Caco-2 (cell line): Measurements from ENCODE around the gene RPS25. TPM values are rescaled to one million over a fixed set of nuclear protein-coding genes. Genes with fewer than 3 reads are reported as not detected.

Experiments
- BruUV-seq: library from RNA; stranded (reverse); fragments of 400-500 nt; replicated peaks from 2 replicates; lab custom pipeline; 2021; lab: Mats Ljungman, UMichigan
- CTCF ChIA-PET: fragments of 300-600 bp; sonication (Branson Sonifier 250); formaldehyde crosslinking; loops from one replicate; lab custom pipeline; 2022; ENCODE audit warnings: antibody characterized with exemption; lab: Charles Lee
- POLR2A ChIA-PET: fragments of 300-600 bp; sonication (Branson Sonifier 250); formaldehyde crosslinking; loops from one replicate; lab custom pipeline; 2022; ENCODE audit warnings: antibody characterized with exemption; lab: Charles Lee
- DNase-seq, 2 experiments: peaks; one replicate each; pipeline versions ENCODE4 v3.0.0 to v3.0.0-alpha.2; 2020 to 2022
- H3K27me3 ChIP-seq: replicated peaks from 2 replicates; pipeline ENCODE4 v1.6.0; 2011; ENCODE audit warnings: low read length; ENCODE audit not compliant: control insufficient read depth, insufficient read depth
- H3K36me3 ChIP-seq: 2 replicates; pipeline ENCODE4 v1.5.1; 2011; ENCODE audit warnings: low read length; ENCODE audit not compliant: control insufficient read depth, insufficient read depth
- H3K4me1 ChIP-seq: fragments of 250-450 bp; sonication (Bioruptor Pico); 2 replicates; pipeline ENCODE4 v1.5.1; 2020; ENCODE audit warnings: mild to moderate bottlenecking
- H3K4me3 ChIP-seq: 2 replicates; pipeline ENCODE4 v1.5.1; 2011; ENCODE audit warnings: low read depth, mild to moderate bottlenecking, control low read depth, low read length
- H3K9me3 ChIP-seq: fragments of 250-450 bp; sonication (Bioruptor Pico); 2 replicates; pipeline ENCODE4 v1.5.1; 2020; ENCODE audit warnings: mild to moderate bottlenecking, moderate library complexity
- H3K27ac Mint-ChIP-seq: one replicate; pipeline ENCODE4 v1.8.0; 2022; ENCODE audit warnings: mixed read lengths; ENCODE audit not compliant: unreplicated experiment
- H3K27me3 Mint-ChIP-seq: one replicate; pipeline ENCODE4 v1.8.0; 2022; ENCODE audit warnings: mixed read lengths; ENCODE audit not compliant: insufficient read depth, unreplicated experiment
- H3K36me3 Mint-ChIP-seq: one replicate; pipeline ENCODE4 v1.8.0; 2022; ENCODE audit warnings: mild to moderate bottlenecking, mixed read lengths; ENCODE audit not compliant: insufficient read depth, unreplicated experiment
- H3K4me1 Mint-ChIP-seq: one replicate; pipeline ENCODE4 v1.8.0; 2022; ENCODE audit warnings: low read depth, mixed read lengths; ENCODE audit not compliant: unreplicated experiment
- H3K4me3 Mint-ChIP-seq: one replicate; pipeline ENCODE4 v1.8.0; 2022; ENCODE audit warnings: mild to moderate bottlenecking, moderate library complexity, mixed read lengths; ENCODE audit not compliant: unreplicated experiment
- H3K9me3 Mint-ChIP-seq: one replicate; pipeline ENCODE4 v1.8.0; 2022; ENCODE audit warnings: mixed read lengths; ENCODE audit not compliant: unreplicated experiment
- intact Hi-C: fragments of 100-400 bp; cut with micrococcal nuclease; formaldehyde crosslinking; loops from one replicate; pipeline ENCODE4 v1.10.0; 2022; ENCODE audit not compliant: unreplicated experiment
- total RNA-seq: library from RNA; stranded (reverse); gene quantifications from 2 replicates; pipeline ENCODE4 v1.2.3, GENCODE V29; 2022
- TF ChIP-seq, protein P1 (sequence below), 2 experiments: fragments of 200-600 bp in 1 of 2; IDR thresholded peaks; 1 replicate in 1 of 2; 2 replicates in 1 of 2; pipeline versions ENCODE4 v1.5.1 to v1.8.0; 2011 to 2022; ENCODE audit warnings: antibody characterized with exemption in 1 of 2, control low read depth in 1 of 2, inconsistent platforms in 1 of 2, low read depth in 1 of 2, low read length in 1 of 2, mild to moderate bottlenecking in 1 of 2, moderate library complexity in 1 of 2; ENCODE audit not compliant: insufficient read depth in 1 of 2, severe bottlenecking in 1 of 2, unreplicated experiment in 1 of 2

RPS25 gene
- total RNA-seq, 1 experiment from 2014 or later = 1,811 TPM

- H3K9me3 Mint-ChIP-seq = no peaks in the 10 kb centered on the region
- ChIA-PET POLR2A (interaction anchor here (1.2 to 1.4 kb wide), 3 partner anchors 8 to 56 kb away, joined by 3 to 6 read pairs (median 4); partner anchors contain the start of gene HMBS), CTCF (interaction anchor here (1.5 kb wide), 1 partner anchor 14 kb away, joined by 5 read pairs; no protein-coding TSS in a partner anchor)
Measured at GRCh38 chr11:119029069-119029339, 10.9 kb upstream of the RPS25 start.

DNA sequence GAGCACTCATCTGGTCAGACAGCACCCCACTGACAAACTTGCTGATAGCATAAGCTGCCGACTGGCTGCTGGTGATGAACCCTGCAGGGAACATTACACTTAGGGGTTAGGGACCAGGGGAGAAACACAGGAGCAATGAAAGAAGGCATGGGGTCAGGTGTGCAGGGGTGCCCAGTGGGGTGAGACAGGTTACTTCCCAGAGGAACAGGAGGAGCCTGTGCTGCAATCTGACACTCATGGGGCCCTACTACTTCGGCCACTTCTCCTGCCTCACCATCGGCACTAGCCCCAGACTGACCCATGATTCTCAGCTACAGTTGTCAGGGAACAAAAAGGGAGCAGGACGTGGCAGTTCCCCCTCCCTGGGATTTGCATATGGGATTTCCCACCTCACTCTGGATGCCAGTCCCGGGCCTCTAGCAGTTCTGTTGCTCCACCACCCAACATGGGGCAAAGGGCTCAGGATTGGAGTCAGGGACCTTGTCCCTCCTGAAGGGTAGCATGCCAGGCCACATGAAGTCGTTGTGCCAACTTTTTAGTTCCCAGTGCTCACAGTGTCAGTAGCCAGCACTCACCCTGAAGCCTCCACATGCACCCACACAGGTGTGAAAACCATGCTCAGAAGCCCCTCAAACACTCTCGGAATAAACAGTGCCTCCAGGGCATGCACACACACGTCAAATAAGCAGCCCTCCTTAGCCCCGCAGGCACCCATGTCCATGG, 10.4 kb upstream of the RPS25 start:
- H3K36me3 ChIP-seq = peaks cover 18% of the 10 kb centered on the region

More at GRCh38 chr11:119029069-119029339, 10.9 kb upstream of the RPS25 start:
- Histone ChIP-seq H3K36me3 (peaks cover 18% of the 10 kb centered on the region), H3K4me3 (peak overlapping the region; percentile 95), H3K9me3 (no peaks in the 10 kb centered on the region), H3K27me3 (no peaks in the 10 kb centered on the region), H3K4me1 (peaks cover 52% of the 10 kb centered on the region)
- BruUV-seq = TSS peak; percentile 22
- TF ChIP-seq, protein P1, sequence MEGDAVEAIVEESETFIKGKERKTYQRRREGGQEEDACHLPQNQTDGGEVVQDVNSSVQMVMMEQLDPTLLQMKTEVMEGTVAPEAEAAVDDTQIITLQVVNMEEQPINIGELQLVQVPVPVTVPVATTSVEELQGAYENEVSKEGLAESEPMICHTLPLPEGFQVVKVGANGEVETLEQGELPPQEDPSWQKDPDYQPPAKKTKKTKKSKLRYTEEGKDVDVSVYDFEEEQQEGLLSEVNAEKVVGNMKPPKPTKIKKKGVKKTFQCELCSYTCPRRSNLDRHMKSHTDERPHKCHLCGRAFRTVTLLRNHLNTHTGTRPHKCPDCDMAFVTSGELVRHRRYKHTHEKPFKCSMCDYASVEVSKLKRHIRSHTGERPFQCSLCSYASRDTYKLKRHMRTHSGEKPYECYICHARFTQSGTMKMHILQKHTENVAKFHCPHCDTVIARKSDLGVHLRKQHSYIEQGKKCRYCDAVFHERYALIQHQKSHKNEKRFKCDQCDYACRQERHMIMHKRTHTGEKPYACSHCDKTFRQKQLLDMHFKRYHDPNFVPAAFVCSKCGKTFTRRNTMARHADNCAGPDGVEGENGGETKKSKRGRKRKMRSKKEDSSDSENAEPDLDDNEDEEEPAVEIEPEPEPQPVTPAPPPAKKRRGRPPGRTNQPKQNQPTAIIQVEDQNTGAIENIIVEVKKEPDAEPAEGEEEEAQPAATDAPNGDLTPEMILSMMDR (IDR thresholded peaks at IDR 0.05; ENCODE audit: insufficient read depth in 1 of 2, low read depth in 1 of 2, low read length in 1 of 2, severe bottlenecking in 1 of 2, unreplicated experiment in 1 of 2) = no peak
- intact Hi-C loops = loop anchor here (1.0 kb wide), 1 partner anchor 31 kb away; the partner anchor contains the start of gene CENATAC
- peaks cover 56% of the 10 kb centered on the region for H3K4me1 Mint-ChIP-seq
- H3K27ac Mint-ChIP-seq = peak overlapping the region; percentile 90
- H3K27me3 Mint-ChIP-seq = no peaks in the 10 kb centered on the region
- no peak for DNase-seq
- peak overlapping the region; percentile 93 for H3K4me3 Mint-ChIP-seq
- H3K36me3 Mint-ChIP-seq = peaks cover 61% of the 10 kb centered on the region

More for the DNA sequence above, 10.4 kb upstream of the RPS25 start:
- TF ChIP-seq, protein P1 (IDR thresholded peaks at IDR 0.05; ENCODE audit: insufficient read depth in 1 of 2, low read depth in 1 of 2, low read length in 1 of 2, severe bottlenecking in 1 of 2, unreplicated experiment in 1 of 2) = no peak
- BruUV-seq = no TSS peak
- ChIA-PET CTCF (no interaction called here), POLR2A (interaction anchor here (0.5 to 1.3 kb wide), 2 partner anchors 14 to 42 kb away, joined by 3 to 6 read pairs; no protein-coding TSS in a partner anchor)
- peaks cover 66% of the 10 kb centered on the region for H3K36me3 Mint-ChIP-seq
- intact Hi-C loops = loop anchor here (1.0 kb wide), 1 partner anchor 30 kb away; the partner anchor contains the start of gene CENATAC
- H3K4me3 Mint-ChIP-seq = peak overlapping the region; percentile 93
- Histone ChIP-seq H3K4me3 (peak overlapping the region; percentile 95), H3K27me3 (no peaks in the 10 kb centered on the region), H3K9me3 (no peaks in the 10 kb centered on the region), H3K4me1 (peaks cover 57% of the 10 kb centered on the region)
- no peaks in the 10 kb centered on the region for H3K27me3 Mint-ChIP-seq
- peaks cover 60% of the 10 kb centered on the region for H3K4me1 Mint-ChIP-seq
- DNase-seq = no peak
- H3K27ac Mint-ChIP-seq = peak overlapping the region; percentile 90
- H3K9me3 Mint-ChIP-seq = no peaks in the 10 kb centered on the region
